GM21786 (cell line): ENCODE results near the gene HLA-DRB1.
"Not testable (repeated sequence)": the region's sequence is repeated elsewhere in the genome, so short reads cannot be mapped to it uniquely, and the experiment has no call there.

ENCODE experiments used
- ATAC-seq: cut with Tn5 transposase; IDR thresholded peaks from one replicate; pipeline ENCODE4 v1.9.1; 2021; ENCODE audit not compliant: unreplicated experiment

The HLA-DRB1 gene

DNA sequence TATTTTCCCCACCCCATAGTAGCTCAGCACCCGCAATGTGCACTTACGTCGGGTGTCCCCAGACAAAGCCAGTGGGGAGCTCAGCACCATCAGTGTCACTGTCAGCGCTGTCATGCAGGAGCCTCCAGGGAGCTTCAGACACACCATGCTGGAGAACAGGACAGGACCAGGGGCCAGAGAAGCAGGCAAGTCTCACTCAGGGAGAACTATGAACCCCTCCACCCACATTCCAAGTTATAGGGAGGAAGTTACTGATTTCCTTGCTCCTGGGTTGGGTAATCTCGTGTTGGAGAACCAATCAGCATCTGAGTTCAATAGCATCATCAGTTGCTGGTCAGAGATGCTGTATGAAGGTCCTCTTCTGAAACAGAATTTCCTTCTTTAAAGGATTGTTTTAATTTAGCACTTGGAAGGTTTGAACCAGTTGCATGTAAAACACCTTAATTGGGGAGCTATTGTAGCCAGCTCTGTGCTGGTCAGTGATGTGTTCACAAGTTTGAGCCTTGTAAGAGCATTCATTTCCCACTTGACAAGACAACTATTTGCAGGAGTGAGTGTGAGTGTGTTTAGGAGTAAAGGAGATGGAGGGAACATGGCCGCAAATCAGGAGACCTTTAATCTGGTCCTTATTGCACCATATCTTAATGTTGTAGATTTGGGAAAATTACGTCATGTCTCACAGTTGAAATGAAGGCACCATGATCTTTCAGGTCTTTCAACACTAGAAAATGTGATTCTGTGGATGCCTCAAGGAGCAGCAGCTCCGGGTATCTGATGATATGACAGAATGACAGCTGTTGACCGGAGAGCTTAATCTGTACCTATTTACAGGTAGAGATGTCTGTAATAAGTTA lies at the start of gene HLA-DRB1:
HLA-DRB1 (minus strand) TSS at position 253 of the 854 bp plus-strand sequence; CDS start at position 147, 106 bp downstream.
- peak; percentile 94 for ATAC-seq

DNA sequence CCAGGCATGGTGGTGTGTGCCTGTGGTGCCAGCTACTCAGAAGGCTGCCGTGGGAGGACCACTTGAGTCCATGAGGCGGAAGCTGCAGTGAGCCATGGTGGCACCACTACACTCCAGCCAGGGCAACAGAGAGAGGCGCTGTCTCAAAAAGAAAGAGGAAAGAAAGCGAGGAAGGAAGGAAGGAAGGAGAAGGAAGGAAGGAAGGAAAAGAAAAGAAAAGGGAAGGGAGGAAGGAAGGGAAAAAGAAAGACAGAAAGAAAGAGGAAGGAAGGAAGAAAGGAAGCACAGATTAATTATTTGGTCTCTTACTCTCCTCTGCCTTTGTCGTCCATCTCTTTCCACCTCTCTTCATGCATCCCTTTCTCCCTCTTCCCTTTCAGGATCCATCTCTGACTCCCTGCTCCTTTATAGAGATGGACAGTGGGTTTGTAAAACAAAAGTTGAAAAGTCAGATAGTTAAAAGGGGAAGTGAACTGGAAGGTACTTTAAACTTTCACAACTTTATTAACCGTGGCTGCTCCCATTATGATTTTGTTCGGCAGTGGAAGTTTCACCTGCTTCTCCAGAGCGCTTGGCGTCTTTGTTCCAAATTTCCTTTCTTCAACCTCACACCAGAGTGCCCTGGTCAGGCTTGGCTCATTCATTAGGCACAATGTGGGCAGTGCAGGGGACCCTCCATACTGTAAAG lies 49.0 kb upstream of the HLA-DRB1 start:
- no peak for ATAC-seq

DNA sequence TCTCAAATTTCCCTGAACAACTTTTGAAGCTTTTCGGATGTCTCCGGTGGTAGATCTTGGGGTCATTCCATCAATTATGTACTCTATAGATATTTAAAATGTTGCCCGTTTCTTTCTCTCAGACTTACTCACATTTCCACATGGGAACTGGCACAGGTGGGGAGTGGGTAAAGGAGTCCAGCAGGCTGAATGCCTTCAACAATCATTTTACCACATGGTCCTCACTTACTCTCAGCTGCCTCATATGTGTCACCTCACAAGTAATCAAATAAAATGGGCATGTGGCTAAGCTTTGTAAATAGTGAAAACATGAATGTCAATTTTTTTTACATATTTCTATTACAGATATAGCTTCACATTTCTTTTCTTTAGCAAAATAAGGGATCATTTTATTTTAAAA lies 48.2 kb upstream of the HLA-DRB1 start:
- no peak for ATAC-seq

DNA sequence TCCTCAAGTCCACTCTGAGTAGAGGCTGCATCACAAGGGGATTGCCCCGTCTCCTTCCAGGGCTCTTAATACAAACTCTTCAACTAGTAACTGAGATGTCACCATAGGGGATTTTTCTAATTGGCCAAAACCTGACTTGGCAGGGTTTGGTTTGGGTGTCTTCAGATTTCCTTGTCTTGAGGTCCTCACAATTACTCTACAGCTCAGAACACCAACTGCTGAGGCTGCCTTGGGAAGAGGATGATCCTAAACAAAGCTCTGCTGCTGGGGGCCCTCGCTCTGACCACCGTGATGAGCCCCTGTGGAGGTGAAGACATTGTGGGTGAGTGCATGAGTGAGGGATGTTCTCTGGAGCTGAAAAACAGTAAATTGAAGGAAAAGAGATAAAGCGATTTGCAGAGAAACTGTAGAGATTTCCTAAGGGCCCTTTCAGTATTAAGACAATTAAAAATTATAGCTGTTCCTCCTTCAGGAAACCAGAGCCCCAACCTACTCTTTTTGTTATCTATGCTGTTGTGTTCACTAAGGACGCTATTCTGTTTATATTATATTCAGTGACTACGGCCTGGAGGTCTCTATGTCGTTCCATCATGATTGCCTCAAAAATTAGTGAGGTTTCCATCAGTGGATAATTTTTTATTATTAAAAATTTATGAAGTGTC lies 47.7 kb upstream of the HLA-DRB1 start, which contains the start of gene HLA-DQA1:
HLA-DQA1 (plus strand) TSS at position 188 of the 662 bp plus-strand sequence; CDS start at position 241, 53 bp downstream.
- peak; percentile 68 for ATAC-seq

DNA sequence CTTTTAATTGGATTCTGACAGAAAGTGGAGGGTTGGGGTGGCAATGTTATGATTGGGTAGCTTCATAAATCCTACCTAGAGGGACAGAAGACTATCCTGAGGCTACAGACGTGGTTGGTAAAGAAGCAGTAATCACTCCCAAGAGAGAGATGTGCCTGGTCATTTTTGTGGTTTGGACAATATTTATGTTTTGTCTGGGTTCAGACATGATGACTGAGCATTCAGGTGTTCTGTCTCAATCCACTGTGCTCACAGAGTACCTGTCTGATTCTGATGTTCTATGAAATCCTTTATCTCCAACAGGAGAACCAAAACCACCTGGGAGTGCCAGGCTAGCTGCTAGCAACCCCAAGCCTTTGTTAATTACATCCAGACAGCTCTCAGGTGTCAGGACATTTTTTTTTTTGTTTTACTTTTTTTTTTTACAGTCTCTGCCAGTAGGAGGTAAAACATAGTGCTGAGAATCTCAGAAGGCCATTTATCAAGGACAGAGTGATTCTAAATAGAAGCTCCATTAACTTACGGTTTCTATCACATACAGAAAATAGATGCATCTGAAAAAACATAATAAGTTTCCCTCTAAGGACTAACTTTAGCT lies 46.0 kb upstream of the HLA-DRB1 start:
- ATAC-seq: no peak

DNA sequence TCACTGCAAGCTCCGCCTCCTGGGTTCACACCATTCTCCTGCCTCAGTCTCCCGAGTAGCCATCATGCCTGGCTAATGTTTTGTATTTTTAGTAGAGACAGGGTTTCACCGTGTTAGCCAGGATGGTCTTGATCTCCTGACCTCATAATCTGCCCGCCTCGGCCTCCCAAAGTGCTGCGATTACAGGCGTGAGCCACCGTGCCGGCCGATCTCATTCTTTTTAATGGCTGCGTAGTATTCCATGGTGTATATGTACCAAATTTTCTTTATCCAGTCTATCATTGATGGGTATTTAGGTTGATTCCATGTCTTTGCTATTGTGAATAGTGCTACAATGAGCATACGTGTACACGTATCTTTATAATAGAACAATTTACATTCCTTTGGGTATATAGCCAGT lies 40.1 kb upstream of the HLA-DRB1 start:
- not testable (repeated sequence) for ATAC-seq

DNA sequence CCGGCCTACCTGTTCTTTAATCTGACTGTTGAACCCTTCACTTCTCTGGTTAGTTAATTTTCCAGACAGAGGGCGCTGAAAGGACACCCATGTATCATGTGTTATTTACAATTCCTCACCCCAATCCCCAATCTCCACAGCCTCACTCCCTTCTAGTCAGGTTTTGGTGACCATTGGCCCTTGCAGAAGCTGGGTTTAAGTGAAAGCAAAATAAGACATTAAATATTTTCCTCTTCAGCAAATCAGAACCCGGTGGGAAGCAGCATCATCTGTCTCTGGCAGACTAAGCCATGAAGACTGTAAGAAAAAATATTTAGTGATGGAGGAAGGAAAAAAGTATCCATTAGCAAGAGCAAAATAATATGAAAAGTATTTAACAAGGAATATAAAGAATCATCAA lies 38.2 kb upstream of the HLA-DRB1 start:
- no peak for ATAC-seq

DNA sequence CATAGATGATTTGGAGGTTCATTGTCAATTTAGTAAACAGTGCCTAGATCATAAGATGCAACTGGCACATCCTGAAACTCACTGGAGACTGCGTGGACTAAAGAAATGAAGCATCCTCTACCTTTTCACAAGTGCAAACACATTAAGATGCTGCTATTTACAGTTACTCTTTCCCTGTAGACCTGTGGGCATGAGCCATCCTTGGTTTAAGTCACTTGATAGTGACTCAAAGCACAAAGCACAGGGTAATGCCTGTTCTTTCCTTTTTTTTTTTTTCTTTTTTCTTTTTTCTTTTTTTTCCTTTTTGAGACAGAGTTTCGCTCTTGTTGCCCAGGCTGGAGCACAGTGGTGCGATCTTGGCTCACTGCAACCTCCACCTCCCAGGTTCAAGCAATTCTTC lies 37.6 kb upstream of the HLA-DRB1 start:
- no peak for ATAC-seq

DNA sequence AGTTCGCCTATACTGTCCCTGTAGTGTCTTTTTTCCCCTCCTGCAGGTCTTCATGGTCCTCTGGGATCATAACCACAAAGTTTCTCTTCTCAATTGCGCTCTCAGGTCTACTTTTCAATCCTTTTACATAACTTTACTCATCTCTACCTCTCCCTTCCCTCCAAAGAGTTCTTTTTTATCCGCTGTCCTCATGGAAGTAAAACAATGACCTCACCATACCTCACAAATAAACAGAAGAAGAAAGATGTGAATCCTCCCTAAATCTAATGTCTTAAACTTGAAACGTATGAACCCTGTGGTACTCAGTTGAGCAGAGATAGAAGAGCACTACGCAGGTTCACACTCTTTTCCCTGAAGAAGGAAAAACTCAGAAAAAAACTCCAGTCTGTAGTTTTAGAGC lies 35.5 kb upstream of the HLA-DRB1 start:
- ATAC-seq: no peak

DNA sequence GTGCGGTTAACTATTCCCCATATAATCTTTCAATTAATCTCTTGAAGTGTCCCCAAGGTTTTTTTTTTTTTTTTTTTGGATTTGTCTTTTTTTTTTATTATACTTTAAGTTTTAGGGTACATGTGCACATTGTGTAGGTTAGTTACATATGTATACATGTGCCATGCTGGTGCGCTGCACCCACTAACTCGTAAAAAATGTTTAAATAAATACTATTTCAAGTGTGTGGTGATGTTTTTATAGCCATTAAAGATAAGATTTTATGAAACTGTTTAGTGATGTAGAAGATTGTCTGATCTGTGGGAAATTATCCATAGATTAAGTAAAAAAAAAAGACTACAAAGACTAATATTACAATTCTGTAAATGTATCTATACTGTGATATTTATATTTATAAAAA lies 34.9 kb upstream of the HLA-DRB1 start:
- no peak for ATAC-seq

DNA sequence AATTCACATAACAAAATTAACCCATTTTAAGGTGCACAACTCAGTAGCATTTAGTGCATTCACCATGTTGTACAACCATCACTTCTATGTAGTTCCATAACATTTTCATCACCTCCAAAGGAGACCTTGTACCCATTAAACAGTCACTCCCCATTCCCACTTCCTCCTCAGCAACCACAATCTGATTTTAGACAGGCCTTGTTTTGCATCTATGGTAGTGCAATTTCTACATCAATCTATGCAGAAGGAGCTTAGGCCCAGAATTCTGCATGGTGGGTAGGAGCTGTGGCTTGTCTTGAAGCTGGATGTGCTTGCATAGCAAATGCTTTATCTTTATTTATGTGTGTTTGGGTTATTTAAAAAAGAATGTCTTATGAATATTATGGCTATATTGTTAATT lies 34.0 kb upstream of the HLA-DRB1 start:
- no peak for ATAC-seq

DNA sequence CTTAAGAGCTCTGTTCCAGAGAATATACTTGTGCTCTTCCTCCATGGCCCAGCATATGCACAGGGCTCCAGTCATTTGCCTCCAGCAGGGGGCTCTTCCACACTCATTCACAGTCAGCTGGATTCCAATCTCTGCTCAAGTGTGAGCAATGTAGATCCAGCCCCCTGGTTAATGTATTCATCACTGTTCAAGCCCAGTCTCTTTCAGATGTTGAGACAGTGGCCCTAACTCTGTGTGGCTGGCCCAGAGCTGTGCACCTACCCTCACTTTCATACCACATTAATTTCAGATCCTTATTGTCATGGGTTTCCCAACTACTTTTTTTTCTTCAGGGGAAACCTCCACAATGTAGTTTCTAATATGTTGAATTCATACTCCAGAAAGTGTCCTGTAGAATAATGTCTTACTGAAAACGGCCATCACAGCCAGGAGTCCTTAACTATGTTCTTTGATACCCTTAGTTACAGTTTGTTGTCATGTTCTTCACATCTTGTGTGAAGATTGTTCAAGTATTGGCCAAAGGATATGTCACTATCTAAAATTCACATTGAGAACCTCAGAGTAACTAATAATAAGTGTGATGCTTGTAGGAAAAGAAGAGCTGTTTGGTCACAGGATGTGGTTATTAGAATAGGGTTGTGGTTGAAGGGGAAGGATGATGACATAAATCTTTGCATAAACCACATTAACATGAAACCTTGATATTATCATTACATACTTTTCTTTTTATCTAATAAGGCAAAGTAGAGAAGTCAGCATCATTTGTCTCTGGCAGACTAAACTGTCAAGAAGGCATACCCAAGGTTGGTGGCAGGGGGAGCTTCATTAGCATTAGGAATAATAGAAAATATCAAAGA lies 33.1 kb upstream of the HLA-DRB1 start:
- ATAC-seq: peak; percentile 68

DNA sequence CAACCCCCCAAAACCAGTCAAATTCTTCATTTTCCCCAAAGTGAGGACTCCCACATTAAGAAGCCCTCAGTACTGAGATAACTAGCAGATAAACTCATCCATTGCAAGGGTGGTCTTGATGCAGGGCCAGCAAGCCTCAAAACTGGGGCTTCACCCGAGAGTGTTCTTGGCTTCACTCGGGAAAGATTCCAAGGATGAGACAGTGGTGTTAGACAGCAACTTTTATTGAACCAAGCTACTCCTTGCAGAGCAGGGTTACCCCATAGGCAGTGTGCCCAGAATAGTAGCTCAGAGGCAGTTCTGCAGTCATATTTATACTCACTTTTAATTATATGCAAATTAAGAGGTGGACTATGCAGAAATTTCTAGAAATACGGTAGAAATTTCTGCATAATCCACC lies 31.7 kb upstream of the HLA-DRB1 start:
- ATAC-seq: no peak

DNA sequence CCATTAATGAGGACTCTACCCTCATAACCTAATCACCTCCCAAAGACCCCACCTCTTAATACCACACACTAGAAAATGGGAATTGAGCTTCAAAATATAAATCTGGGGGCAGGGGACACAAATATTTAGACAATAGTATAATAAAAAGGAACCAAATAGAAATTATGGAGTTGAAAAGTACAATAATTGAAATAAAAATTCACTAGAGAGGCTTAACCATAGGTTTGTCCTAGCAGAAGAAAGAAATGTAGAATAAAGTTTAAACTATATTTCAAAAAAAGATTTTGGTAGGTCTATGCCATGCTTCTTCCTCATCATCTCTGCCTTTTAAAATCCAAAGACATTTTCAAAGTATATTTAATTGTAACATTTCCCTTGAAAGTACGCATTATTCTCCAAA lies 28.1 kb upstream of the HLA-DRB1 start:
- ATAC-seq: no peak

DNA sequence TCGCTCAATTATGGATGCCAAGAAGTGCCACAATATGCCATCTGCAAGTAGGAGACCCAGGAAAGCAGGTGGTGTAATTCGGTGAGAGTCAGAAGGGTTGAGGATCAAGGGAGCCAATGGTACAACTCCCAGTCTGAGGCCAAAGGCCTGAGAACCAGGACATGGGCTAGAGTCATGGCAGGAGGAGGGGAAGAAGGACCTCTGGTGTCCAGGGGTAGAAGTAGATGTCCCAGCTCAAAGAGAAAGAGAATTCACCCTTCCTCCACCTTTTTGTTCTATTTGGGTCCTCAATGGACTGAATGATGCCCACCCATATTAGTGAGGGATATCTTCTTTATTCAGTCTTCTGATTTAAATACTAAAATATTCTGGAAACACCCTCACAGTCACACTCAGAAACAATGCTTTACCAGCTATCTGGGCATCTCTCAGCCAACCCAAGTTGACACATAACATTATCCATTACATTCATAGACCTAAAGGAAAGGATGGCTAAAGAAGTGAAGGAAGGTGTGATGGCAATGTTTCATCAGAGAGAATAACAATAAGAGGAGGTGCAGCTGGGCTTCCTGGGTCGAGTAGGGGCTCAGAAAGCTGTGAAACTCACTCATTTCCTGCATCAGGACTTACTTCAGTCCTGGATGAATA lies 26.4 kb upstream of the HLA-DRB1 start:
- ATAC-seq: no peak

DNA sequence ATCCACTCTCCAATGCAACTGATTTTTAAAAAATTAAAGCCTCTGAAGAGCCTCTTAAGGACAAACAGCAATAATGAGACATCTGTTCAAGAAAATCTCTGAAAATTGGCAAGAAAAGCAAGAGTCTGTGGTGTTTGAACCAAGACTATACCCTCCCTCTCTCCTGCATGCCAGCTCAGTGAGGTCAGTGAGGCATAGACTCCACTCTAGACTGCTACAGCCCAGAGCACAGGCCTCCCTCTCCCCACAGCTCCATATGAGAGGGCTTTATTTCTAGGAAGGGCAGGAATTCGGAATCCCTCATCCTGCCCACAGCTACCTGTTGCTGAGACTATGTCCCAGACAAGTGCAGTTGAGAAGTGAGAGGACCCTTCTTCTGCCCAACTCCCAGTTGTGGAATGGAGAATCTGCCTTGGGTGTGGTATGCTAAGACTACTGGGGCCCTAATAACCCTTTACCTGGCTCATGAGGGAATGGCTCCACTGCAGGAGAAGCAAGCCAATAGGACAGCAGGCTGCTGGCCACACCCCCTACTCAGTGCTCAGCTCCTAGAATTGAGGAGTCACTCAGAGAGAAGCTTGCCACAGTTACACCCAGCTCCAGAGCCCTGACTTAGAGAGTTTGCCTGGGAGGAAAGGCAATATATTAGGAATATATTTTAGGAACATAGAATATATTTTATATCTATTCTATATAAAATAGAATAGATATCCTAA lies 24.9 kb upstream of the HLA-DRB1 start:
- no peak for ATAC-seq

DNA sequence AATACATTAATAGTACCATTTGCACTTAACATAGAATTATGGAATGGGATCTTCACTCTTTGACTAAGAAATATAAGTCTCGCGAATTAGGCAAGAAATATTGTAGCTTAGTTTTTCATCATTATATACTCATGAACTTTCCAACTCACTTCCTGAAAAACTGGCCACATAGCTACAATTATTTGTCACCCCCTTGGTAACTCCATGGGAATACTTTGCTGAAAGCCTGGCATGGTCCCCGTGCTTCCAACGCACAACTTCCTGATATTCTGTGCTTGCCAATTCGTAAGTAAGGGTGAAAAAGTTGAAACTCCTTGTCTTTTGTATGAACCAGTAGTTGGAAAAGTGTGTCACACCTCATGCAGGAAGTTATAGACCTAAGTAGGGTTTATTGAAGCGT lies 23.8 kb upstream of the HLA-DRB1 start:
- no peak for ATAC-seq

DNA sequence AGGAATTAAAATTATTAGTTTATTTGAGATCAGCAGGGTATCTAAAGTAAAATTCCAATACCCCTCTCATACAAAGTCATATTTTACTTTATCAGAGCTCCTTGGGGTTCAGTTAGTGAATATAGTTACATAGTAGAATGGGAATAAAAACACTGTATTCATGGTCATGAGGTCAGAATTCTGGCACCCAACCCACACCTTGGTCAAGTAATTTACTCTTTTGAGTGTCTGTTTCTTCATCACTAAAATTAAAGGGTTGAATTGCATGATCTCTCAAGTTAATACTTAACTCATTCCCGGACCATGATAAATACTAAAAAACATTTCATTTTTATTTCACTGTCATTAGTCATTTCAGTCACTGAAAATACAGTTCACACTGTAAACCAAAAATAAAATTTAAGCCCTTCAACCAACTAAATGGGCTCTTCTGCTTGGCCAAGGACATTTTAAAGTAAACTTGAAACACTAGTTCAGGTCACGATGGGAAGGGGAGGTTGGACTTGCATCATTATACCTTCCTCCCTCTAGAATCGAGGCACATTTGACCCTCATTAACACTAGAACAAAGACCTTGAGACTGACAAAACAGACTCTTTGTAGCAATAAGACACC lies 21.1 kb upstream of the HLA-DRB1 start:
- no peak for ATAC-seq
